Tibial nerve (tissue), 4 donors: ENCODE data around the gene SUMF1.

Experiments used
- EP300 ChIP-seq, 2 donors: sonication (generic); formaldehyde crosslinking; IDR thresholded peaks; one replicate each; pipeline ENCODE4 v1.6.1; 2017; ENCODE audit warnings: antibody characterized with exemption in 2 of 2, mild to moderate bottlenecking in 1 of 2
- POLR2A ChIP-seq, 2 donors: fragments of 450-650 bp; IDR thresholded peaks; one replicate each; pipeline ENCODE4 v1.6.1; 2017; ENCODE audit warnings: antibody characterized with exemption in 2 of 2, mild to moderate bottlenecking in 2 of 2, moderate library complexity in 2 of 2
- TF ChIP-seq, protein P1 (sequence below), 5 experiments: fragments of 200-600 bp in 3 of 5; fragments of 450-650 bp in 2 of 5; sonication (generic) in 3 of 5; IDR thresholded peaks; one replicate each; pipeline ENCODE4 v1.5.1; 2016 to 2019; ENCODE audit warnings: antibody characterized with exemption in 5 of 5, mild to moderate bottlenecking in 3 of 5, moderate library complexity in 2 of 5

DNA sequence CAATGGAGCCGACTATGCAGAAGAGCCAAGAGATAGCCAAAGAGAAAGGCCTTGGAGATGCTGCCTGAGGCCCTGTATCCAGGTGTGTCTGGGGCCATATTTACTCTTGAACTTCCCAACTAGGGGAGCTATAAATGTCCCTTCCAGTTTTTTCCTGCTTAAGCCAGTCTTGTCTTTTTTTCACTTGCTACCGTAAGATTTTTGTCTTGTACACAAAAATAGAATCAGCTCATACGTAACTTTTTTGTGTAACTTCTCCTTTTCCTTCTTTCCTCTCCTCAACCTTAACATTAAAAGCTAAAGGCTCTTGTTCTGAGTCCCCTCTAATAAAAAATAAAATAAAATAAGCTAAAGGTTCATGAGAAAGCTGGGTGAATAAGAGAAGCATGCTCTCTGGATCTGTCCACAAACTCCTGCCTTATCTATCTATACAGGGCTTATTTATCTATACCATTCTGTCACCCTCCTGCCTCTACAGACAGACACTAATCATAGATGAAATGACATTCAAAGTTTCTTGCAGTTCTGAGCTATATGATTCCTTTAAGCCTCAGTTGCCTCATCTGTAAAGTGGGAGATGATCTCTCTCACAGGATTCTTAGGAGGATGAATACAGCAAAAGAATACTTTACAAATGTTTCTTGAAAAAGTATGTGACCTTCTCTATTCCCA is 4.6 kb downstream of the SUMF1 start:
- TF ChIP-seq, protein P1, sequence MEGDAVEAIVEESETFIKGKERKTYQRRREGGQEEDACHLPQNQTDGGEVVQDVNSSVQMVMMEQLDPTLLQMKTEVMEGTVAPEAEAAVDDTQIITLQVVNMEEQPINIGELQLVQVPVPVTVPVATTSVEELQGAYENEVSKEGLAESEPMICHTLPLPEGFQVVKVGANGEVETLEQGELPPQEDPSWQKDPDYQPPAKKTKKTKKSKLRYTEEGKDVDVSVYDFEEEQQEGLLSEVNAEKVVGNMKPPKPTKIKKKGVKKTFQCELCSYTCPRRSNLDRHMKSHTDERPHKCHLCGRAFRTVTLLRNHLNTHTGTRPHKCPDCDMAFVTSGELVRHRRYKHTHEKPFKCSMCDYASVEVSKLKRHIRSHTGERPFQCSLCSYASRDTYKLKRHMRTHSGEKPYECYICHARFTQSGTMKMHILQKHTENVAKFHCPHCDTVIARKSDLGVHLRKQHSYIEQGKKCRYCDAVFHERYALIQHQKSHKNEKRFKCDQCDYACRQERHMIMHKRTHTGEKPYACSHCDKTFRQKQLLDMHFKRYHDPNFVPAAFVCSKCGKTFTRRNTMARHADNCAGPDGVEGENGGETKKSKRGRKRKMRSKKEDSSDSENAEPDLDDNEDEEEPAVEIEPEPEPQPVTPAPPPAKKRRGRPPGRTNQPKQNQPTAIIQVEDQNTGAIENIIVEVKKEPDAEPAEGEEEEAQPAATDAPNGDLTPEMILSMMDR (IDR thresholded peaks at IDR 0.05) = no peak
- TF ChIP-seq EP300 (IDR thresholded peaks at IDR 0.05) (no peak), POLR2A (IDR thresholded peaks at IDR 0.05) (no peak)
